ENCODE measurements around the gene LYSET.
A peak's percentile ranks its signal among the peaks of the same experiment; 100 is the strongest.
"Not testable (repeated sequence)": the region's sequence is repeated elsewhere in the genome, so short reads cannot be mapped to it uniquely, and the experiment has no call there.

The LYSET gene

DNA sequence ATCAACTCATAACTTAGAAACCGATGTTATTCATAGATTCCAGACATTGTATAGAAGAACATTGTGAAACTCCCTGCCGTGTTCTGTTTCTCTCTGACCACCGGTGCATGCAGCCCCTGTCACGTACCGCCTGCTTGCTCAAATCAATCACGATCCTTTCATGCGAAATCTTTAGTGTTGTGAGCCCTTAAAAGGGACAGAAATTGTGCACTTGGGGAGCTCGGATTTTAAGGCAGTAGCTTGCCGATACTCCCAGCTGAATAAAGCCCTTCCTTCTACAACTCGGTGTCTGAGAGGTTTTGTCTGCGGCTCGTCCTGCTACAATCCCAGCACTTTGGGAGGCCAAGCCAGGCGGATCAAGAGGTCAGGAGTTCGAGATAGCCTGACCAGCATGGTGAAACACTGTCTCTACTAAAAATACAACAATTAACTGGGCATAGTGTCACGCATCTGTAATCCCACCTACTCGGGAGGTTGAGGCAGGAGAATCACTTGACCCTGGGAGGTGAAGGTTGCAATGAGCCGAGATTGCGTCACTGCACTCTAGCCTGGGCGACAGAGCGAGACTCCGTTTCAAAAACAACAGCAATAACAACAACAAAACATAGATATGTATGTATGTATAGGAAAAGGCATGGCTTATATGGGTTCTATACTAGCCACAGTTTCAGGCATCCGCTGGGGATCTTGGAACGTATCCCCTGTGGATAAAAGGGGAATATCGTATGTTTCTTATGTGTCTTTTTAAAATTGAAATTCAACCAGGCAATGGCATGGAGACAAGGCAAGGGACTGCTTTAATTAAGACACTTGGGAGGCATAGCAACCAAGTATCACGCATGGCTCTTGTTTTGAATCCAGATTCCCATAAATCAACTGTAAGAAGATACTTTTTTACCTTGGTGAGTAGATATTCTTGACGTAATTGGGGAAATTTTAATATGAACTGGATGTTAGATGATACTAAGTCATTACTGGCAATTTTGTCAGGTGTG, 19.5 kb upstream of the LYSET start:
- FAIRE-seq, result peak; percentile 75

DNA sequence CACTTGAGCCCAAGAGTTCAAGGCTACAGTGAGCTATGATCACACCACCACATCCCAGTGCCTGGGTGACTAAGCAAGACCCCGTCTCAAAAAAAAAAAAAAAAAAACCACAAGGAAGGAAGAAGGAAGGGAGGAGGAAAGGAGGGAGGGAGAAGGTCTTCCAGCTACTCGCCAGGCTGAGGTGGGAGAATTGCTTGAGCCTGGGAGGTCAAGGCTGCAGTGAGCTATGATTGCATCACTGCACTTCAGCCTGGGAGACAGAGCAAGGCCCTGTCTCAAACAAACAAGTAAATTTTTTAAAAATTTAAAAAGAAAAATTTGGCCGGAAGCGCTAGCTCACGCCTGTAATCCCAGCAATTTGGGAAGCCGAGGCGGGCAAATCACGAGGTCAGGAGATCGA, 16.5 kb upstream of the LYSET start:
- DNase-seq (ENCODE audit: extremely low spot score, insufficient read length, low read depth); FAIRE-seq: not testable (repeated sequence)

More for the DNA sequence above, 19.5 kb upstream of the LYSET start:
- DNase-seq (ENCODE audit: extremely low spot score, insufficient read length, low read depth), result not testable (repeated sequence)

DNA sequence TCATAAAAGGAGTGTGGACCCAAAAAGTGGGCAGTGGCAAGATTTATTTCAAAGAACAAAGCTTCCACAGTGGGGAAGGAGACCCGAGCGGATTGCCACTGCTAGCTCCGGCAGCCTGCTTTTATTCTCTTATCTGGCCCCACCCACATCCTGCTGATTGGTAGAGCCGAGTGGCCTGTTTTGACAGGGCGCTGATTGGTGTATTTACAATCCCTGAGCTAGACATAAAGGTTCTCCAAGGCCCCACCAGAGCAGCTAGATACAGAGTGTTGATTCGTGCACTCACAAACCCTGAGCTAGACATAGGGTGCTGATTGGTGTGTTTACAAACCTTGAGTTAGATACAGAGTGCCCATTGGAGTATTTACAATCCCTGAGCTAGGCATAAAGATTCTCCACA, 15.5 kb upstream of the LYSET start:
- DNase-seq (ENCODE audit: extremely low spot score, insufficient read length, low read depth); FAIRE-seq: not testable (repeated sequence)

DNA sequence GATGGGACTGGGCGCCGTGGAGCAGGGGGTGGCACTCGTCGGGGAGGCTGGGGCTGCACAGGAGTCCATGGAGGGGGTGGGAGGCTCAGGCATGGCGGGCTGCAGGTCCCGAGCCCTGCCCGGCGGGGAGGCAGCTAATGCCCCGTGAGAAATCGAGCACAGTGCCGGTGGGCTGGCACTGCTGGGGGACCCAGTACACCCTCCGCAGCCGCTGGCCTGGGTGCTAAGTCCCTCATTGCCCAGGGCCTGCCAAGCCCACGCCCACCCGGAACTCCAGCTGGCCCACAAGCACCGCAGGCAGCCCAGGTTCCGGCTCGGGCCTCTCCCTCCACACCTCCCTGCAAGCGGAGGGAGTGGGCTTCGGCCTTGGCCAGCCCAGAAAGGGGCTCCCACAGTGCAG, 15.0 kb upstream of the LYSET start:
- not testable (repeated sequence) for FAIRE-seq; DNase-seq (ENCODE audit: extremely low spot score, insufficient read length, low read depth)

DNA sequence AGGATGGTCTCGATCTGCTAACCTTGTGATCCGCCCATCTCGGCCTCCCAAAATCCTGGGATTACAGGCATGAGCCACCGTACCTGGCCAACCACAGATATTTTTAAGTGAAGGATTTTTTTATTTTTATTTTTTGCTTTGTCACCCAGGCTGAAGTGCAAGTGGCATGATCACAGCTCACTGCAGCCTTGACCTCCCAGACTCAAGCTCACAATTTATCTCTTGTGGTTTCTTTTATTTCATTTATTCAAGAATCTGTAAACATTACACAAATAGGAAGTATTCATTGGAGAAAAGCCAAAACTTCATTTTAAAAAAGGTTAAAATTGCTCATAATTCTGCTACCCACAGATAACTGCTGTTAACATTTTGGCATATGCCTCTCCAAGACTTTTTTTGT, 13.7 kb upstream of the LYSET start:
- FAIRE-seq (no peak), DNase-seq (ENCODE audit: extremely low spot score, insufficient read length, low read depth) (no peak)

DNA sequence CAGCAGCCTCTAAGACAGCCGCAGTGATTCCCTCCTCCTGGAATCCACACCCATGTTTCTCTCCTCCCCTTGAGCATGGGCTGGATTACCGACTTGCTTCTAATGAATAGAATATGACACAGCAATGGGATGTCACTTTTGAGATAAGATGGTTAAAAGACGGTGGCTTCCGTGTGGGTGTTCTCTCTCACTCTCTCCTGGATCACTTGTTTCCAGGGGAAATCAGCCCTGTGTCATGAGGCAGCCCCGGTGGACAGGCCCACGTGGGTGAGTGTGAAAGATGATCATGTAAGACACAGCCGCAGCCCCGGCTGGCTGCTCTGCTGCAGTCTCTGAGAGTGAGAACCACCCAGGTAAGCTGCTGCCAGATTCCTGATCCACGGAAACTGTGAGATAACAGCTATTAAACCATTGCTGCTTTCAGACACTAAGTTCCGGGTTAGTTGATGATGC, 11.1 kb upstream of the LYSET start:
- DNase-seq (ENCODE audit: extremely low spot score, insufficient read length, low read depth), result no peak
- no peak for FAIRE-seq

DNA sequence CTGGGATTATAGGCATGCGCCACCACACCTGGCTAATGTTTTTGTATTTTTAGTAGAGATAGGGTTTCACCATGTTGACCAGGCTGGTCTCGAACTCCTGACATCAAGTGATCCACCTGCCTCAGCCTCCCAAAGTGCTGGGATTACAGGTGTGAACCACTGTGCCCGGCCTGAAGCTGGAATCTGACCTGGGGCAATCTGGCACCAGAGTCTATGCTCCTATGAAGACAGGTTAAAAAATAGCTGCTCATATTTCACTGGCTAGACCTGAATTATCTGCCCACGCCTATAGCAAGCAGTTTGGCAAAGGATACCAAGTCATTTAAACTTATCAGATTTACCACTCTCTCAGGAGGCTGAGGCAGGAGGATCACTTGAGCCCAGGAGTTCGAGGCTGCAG, 10.4 kb upstream of the LYSET start:
- not testable (repeated sequence) for DNase-seq (ENCODE audit: extremely low spot score, insufficient read length, low read depth); FAIRE-seq

DNA sequence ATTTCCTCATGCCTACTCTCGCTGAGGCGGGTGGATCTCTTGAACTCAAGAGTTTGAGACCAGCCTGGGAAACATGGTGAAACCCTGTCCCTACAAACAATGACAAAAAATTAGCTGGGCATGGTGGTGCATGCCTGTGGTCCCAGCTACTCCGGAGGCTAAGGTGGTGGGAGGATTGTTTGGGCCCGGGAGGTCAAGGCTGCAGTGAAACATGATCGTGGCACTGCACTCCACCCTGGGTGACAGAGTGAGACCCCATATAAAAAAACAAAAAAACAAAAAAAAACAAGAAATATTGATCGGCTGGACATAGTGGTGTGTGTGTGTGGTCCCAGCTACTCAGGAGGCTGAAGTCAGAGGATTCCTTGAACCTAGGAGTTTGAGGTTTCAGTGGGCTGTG, 9.6 kb upstream of the LYSET start:
- DNase-seq (ENCODE audit: extremely low spot score, insufficient read length, low read depth), result no peak
- no peak for FAIRE-seq

DNA sequence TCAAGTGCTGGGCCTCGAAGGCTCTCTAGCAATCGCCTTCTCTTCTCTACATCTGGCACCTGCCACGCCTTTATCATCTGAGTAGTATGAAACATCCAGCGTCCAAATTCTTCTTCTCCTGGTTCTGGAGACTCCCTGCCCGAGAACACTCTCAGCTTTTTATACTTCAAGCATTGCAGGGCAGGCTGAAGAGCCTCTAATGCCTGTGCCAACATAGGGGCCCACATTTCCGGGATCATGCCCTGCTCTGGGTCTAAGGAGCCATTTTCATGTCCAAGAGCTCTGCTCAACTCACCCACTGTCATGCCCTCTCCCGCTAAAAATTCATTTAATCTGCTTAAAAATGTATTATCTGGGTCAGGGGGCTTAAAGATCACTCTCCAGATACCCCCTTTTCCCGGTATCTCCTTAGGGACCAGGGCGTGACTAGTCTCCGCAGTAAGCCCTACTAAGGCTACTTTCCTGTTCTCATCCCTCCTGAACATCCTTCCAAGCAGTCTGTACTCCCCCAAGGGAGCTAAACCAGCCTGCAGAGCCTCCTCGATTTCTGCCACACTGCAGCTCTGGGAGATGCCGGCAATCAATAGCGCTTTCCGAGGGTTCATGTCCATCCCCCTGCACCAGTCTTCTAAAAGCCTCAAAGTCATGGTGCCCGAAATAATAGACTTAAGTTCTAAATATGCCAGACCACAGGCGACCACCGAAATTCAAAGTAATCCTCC, 1.4 kb upstream of the LYSET start:
- no peak for DNase-seq (ENCODE audit: extremely low spot score, insufficient read length, low read depth)
- no peak for FAIRE-seq

DNA sequence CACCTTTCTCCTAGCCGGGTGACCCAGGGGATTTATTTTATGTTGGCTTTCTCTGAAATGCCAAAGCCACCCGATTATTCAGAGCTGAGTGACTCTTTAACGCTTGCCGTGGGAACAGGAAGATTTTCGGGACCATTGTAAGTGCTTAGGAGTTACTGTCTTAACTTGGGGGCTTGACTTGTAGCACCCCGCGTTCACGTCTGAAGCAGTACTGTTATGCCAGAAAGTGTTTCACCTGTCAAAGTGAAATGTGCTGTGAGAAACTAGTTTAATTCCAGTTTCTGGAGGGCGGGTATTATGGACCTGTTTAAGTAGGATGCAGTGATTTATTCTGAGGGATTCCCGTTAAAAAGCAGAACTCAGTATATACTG, 218 bp downstream of the LYSET start:
- FAIRE-seq (peak; percentile 21), DNase-seq (ENCODE audit: extremely low spot score, insufficient read length, low read depth) (no peak)

DNA sequence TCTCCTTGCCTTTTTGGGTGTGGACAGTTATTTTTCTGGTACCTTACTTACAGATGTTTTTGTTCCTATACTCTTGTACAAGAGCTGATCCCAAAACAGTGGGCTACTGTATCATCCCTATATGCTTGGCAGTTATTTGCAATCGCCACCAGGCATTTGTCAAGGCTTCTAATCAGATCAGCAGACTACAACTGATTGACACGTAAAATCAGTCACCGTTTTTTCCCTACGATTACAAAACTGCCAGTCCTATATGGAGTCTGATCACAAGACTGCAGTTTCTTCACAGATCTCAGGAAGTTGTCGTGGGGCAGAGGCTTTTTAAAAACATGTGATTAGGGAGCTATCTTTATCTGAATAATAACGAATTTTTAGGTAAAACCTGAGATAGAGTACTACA, 1.3 kb downstream of the LYSET start:
- no peak for DNase-seq (ENCODE audit: extremely low spot score, insufficient read length, low read depth)

DNA sequence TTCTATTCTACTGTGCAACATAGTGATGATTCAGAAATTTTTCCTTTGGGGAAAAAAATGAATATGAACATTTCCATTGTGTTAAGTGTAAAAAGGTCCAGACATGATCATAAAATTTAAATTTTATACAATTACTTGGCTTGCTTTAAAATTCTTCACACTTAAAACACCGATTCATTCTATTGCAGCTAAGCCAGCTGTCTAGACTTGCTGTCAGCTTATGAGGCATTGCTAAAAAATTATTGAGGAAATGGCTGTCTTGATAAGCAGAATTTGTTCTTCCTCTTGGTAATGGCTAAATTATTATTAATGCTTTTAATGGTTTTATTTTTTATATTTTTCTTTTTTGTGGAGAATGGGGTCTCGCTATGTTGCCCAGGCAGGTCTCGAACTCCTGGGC, 1.8 kb downstream of the LYSET start:
- FAIRE-seq, result no peak

More for the DNA sequence above, 1.3 kb downstream of the LYSET start:
- FAIRE-seq, result no peak

DNA sequence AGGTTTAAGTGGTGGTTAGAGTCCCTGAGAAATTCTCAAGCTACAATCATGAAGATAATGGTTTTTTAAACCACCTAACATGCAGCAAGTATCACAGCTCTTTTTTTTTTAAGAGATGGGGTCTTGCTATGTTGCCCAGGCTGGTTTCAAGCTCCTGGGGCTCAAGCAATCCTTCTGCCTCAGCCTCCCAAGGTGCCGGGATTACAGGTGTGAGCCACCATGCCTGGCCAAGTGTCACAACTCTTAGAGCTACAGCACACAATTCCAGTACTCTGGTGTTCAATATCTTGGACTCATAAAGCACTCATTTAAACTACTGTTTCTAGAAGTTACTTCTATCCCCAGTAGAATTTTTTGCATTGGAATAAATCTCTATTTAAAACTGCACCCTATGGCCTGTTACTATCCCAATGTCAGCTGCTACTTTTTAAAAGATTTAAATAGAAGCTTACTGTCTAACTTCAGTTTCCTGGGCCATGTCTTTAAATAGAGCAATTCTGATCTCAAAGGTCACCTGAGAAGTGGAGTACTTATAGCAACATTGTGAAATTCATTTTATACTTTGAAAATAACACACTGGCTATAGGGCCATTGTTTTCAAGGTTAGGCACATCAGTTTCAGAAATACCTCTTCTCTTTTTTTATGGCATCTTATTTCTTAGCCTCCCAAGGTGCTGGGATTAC, 10.3 kb downstream of the LYSET start:
- FAIRE-seq (no peak), DNase-seq (ENCODE audit: extremely low spot score, insufficient read length, low read depth) (no peak)

More for the DNA sequence above, 1.8 kb downstream of the LYSET start:
- DNase-seq (ENCODE audit: extremely low spot score, insufficient read length, low read depth), result no peak

DNA sequence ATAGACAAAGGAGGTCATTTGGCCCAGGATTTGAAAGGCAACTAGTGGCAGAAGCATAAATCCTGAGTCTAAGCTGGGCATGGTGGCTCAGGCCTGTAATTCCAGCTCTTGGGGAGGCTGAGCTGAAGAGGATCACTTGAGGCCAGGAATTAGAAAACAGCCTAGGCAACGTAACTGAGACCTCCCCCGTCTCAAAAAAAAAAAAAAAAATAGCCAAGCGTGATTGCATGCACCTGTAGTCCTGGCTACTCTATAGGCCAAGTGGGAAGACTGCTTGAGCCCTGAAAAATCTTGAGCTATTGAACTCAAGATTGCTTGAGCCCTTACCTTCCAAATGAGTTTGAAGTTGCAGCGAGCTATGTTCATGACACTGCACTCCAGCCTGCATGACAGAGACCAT, 13.9 kb downstream of the LYSET start:
- FAIRE-seq, result no peak
- DNase-seq (ENCODE audit: extremely low spot score, insufficient read length, low read depth), result no peak

DNA sequence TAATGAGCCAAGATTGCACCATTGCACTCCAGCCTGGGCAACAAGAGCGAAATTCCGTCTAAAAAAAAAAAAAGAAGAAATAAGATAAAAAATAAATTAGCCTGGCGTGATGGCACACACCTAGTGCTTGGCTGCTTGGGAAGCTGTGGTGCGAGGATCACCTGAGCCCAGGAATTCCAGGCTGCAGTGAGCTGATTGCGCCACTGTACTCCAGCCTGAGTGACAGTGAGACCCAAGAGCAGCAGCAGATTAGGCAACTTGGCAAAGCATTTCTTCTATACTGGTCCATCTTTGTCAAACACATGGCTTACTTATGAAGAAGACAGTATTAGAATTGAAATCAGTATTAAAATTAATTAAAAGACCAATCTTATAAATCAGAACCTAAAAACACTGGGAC, 15.4 kb downstream of the LYSET start:
- DNase-seq (ENCODE audit: extremely low spot score, insufficient read length, low read depth) (no peak), FAIRE-seq (no peak)

DNA sequence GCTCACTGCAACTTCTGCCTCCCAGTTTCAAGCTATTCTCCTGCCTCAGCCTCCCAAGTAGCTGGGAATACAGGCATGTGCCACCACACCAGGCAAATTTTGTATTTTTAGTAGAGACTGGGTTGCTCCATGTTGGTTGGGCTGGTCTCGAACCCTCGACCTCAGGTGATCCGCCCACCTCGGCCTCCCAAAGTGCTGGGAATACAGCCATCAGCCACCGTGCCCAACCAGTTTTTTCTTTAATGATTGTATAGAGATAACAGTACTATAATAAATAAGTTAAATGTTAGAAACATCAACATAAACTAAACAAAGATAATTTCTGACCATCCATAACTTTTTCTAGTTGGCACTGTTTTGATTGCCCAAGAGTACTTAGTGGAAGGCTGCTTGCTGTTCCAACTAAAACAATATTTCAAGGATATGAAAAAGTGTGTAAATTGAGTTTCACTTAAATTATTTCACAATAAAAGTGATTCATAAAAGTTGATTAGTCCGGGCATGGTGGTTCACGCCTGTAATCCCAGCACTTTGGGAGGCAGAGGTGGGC, 16.1 kb downstream of the LYSET start:
- no peak for DNase-seq (ENCODE audit: extremely low spot score, insufficient read length, low read depth)

DNA sequence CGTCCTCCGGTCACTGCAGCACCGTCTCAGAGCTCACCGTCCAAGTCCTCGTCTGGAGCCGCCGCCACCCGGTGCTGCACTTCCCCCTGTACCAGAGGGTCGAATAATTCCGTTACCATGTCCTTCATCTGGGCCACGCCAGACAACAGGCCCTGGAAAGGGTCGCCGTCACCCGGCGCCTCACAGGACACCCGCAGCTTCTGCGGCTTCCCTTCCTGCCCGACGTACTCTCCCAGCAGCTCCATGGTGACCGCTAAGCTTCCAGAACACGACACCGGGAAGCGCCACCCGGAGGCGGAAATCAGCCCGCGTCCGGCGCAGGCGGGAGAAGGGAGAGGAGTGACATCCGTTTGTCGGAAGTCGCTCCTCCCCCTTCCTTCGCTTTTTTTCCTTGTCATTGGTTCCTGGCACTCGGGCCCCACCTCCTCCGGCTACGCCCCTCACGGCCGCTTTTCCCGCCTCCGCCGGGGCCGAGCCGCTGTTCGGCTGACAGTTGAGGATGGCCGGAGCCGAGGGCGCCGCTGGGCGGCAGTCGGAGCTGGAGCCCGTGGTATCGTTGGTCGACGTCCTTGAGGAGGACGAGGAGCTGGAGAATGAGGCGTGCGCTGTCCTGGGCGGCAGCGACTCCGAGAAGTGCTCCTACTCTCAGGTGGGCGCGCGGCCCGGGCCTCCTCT, 21.8 kb downstream of the LYSET start, which contains the start of the genes GON7 and UBR7:
TSS of gene GON7 (minus strand) at position 273 of the 675 bp plus-strand sequence. CDS start at position 245, 28 bp downstream.
TSS of gene UBR7 (plus strand) at position 464 of the 675 bp plus-strand sequence. CDS start at position 500, 36 bp downstream.
- peak; percentile 97 for FAIRE-seq

More for the DNA sequence above, 16.1 kb downstream of the LYSET start:
- FAIRE-seq, result no peak

DNA sequence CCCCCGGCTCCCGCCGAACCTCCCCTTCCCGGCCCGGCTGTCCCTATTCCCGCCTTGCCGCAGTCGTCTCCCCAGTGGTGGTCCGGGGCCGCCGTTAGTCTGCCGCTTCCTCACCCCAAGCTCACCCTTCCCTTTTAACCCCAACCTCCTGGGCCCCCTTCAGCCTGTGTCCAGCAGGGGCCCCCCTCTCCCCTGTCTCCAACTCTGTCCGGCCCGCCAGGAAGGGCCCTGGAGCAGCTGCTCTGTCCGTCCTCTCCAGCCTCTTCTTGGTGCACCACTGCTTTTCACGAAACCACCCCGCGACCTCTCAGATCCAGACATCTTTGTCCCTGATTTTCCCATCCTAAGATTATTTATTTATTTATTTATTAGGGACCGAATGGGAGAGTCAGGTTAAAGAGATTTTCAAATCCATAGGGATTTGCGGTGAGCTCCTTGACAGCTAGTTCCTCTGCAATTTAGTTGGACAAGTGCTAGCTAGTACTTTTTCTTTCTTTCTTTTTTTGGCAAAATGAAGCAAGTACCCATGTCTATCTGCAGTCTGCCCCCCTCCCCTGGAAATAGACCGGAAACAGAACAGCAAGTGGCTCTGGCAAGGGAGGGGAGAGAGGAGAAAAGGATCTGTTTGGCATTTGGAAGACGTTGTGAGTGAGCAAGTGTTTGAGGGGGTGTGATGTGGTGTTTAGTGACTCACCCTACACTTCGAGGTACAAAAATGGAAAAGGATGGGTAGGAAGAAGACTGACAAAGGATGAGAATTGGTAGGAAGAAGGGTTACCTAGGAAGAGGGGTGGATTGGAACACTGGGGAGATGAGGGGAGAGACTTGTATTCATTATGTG, 22.6 kb downstream of the LYSET start:
- DNase-seq (ENCODE audit: extremely low spot score, insufficient read length, low read depth), result no peak
- FAIRE-seq, result no peak

More for the DNA sequence above, 21.8 kb downstream of the LYSET start, which contains the start of the genes GON7 and UBR7:
- DNase-seq (ENCODE audit: extremely low spot score, insufficient read length, low read depth), result peak; percentile 86
